ENCODE data around the gene RGS18.

DNA sequence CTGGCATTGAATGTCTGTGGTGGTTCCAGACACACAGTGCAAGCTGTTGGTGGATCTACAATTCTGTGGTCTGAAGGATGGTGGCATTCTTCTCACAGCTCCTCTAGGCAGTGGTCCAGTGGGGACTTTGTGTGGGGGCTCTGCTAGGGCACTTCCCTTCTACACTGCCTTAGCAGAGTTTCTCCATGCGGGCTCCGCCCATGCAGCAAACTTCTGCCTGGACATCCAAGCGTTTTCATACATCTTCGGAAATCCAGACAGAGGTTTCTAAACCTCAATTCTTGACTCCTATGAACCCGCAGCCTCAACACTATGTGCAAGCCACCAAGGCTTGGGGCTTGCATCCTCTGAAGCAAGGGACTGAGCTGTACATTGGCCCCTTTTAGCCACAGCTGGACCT is 43.0 kb downstream of the RGS18 start:
- TF ChIP-seq EZH2 (IDR thresholded peaks at IDR 0.05) (no peak), POLR2AphosphoS5 (IDR thresholded peaks at IDR 0.05; ENCODE audit: borderline replicate concordance, low read depth, low read length) (no peak), FOXP2 (optimal IDR thresholded peaks at IDR 0.05; ENCODE audit: control extremely low read depth, extremely low read length, insufficient read depth) (no peak)
